HepG2 (cell line): Measurements from ENCODE around the gene TEX19. TPM values are rescaled to one million over a fixed set of nuclear protein-coding genes. Genes with fewer than 3 reads are reported as not detected.

ENCODE experiments used
- ARID5B ChIP-seq: IDR thresholded peaks from 2 replicates; pipeline ENCODE4 v1.4.0; 2020; ENCODE audit warnings: mild to moderate bottlenecking, missing genetic modification reagents
- BRD4 ChIP-seq: sonication (generic); formaldehyde crosslinking; IDR thresholded peaks from 2 replicates; pipeline ENCODE4 v1.4.0; 2020; ENCODE audit warnings: missing genetic modification reagents
- CEBPB ChIP-seq: IDR thresholded peaks from 2 replicates; pipeline ENCODE4 v1.6.1; 2011; ENCODE audit warnings: low read depth, low read length, improper control_type of control experiment, borderline replicate concordance
- DMAP1 ChIP-seq: IDR thresholded peaks from 2 replicates; pipeline ENCODE4 v1.6.1; 2016
- ETV6 ChIP-seq: sonication (generic); formaldehyde crosslinking; conservative IDR thresholded peaks from 2 replicates; pipeline ENCODE4 v1.4.0; 2020; ENCODE audit warnings: missing genetic modification reagents
- MXI1 ChIP-seq: IDR thresholded peaks from 3 replicates; pipeline ENCODE4 v1.6.1; 2012; ENCODE audit warnings: low read depth, low read length, inconsistent platforms, borderline replicate concordance
- POGK ChIP-seq: sonication (generic); formaldehyde crosslinking; conservative IDR thresholded peaks from 2 replicates; pipeline ENCODE4 v1.8.0; 2022; ENCODE audit warnings: mild to moderate bottlenecking, moderate library complexity, missing genetic modification reagents
- SUZ12 ChIP-seq: fragments of 150-350 bp; IDR thresholded peaks from 2 replicates; pipeline ENCODE4 v1.6.1; 2014; ENCODE audit warnings: low read depth, low read length
- polyA plus RNA-seq, 8 experiments: library from polyadenylated mRNA; depleted of rRNA in 3 of 8; stranded (reverse) in 7 of 8; unstranded in 1 of 8; fragments of >200 nt; fragmentation: Illumina TruSeq in 4 of 8; extraction: Trizol in 4 of 8; gene quantifications; 2 replicates each; pipeline versions ENCODE4 v1.2.1 to v1.2.3, GENCODE V29; 2011 to 2016; ENCODE audit warnings: low read depth in 4 of 8, missing spikeins in 1 of 8, mixed read lengths in 1 of 8; ENCODE audit not compliant: insufficient read depth in 1 of 8
- total RNA-seq, 5 experiments: library from RNA; depleted of rRNA; stranded (reverse); fragments of >200 nt; fragmentation: Illumina TruSeq; extraction: Trizol; gene quantifications; 2 replicates each; pipeline ENCODE4 v1.2.3, GENCODE V29; 2016; ENCODE audit warnings: low read depth in 1 of 5
- TF ChIP-seq, protein P1 (sequence below): sonication (generic); formaldehyde crosslinking; IDR thresholded peaks from 2 replicates; pipeline ENCODE4 v1.4.0; 2020; ENCODE audit warnings: mild to moderate bottlenecking, missing genetic modification reagents, borderline replicate concordance
- TF ChIP-seq, protein P2 (sequence below): sonication (generic); formaldehyde crosslinking; IDR thresholded peaks from 2 replicates; pipeline ENCODE4 v1.8.1; 2022; ENCODE audit warnings: mild to moderate bottlenecking, missing genetic modification reagents
- TF ChIP-seq, protein P3 (sequence below): sonication (generic); formaldehyde crosslinking; conservative IDR thresholded peaks from 2 replicates; pipeline ENCODE4 v1.8.0; 2022; ENCODE audit warnings: missing genetic modification reagents
- TF ChIP-seq, protein P4 (sequence below): IDR thresholded peaks from 2 replicates; pipeline ENCODE4 v1.6.1; 2016; ENCODE audit warnings: low read depth, borderline replicate concordance

The TEX19 gene
- total and polyA plus RNA-seq, 2 of the 13 experiments (the other 11 are each of a cell fraction or from before 2014, with no cell fraction given) = 1.3 to 6.0 TPM

DNA sequence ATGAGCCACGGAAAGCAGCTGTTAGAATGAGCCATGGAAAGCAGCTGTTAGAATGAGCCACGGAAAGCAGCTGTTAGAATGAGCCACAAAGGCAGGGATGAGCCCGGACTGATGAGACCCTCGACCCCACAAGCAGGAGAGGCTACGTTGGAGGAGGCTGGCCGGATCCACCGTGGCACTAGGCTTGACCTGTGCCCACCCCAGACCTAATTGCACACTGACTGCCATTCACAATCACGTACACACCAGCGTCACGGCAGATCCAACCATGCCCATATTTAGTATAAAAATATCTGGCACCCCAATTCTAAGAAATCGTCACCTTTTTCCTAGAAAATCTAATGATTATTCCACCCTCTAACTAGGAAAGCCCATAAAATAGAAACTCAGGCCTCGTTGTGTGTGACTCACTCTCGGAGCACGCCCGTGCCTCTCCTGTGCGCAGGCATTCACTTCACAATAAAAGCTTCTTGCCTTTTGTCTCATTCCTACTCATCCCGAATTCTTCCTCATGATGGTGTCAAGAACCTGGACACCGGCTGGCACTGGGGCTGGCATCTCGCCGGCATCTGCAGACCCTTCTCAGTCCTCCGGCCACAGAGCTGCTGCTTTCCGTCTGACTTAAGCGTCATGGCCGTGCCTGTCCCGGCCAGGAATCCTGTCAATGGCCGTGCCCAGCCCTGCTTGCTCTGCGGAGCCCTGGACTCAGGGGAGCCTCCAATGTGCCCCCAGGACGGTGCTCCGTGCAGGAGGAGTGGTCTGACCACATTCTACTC, 20.0 kb upstream of the TEX19 start (continued):
- TF ChIP-seq, protein P1, sequence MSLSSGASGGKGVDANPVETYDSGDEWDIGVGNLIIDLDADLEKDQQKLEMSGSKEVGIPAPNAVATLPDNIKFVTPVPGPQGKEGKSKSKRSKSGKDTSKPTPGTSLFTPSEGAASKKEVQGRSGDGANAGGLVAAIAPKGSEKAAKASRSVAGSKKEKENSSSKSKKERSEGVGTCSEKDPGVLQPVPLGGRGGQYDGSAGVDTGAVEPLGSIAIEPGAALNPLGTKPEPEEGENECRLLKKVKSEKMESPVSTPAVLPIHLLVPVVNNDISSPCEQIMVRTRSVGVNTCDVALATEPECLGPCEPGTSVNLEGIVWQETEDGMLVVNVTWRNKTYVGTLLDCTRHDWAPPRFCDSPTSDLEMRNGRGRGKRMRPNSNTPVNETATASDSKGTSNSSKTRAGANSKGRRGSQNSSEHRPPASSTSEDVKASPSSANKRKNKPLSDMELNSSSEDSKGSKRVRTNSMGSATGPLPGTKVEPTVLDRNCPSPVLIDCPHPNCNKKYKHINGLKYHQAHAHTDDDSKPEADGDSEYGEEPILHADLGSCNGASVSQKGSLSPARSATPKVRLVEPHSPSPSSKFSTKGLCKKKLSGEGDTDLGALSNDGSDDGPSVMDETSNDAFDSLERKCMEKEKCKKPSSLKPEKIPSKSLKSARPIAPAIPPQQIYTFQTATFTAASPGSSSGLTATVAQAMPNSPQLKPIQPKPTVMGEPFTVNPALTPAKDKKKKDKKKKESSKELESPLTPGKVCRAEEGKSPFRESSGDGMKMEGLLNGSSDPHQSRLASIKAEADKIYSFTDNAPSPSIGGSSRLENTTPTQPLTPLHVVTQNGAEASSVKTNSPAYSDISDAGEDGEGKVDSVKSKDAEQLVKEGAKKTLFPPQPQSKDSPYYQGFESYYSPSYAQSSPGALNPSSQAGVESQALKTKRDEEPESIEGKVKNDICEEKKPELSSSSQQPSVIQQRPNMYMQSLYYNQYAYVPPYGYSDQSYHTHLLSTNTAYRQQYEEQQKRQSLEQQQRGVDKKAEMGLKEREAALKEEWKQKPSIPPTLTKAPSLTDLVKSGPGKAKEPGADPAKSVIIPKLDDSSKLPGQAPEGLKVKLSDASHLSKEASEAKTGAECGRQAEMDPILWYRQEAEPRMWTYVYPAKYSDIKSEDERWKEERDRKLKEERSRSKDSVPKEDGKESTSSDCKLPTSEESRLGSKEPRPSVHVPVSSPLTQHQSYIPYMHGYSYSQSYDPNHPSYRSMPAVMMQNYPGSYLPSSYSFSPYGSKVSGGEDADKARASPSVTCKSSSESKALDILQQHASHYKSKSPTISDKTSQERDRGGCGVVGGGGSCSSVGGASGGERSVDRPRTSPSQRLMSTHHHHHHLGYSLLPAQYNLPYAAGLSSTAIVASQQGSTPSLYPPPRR (CRISPR knock-in tag) = no peak
- TF ChIP-seq, protein P2, sequence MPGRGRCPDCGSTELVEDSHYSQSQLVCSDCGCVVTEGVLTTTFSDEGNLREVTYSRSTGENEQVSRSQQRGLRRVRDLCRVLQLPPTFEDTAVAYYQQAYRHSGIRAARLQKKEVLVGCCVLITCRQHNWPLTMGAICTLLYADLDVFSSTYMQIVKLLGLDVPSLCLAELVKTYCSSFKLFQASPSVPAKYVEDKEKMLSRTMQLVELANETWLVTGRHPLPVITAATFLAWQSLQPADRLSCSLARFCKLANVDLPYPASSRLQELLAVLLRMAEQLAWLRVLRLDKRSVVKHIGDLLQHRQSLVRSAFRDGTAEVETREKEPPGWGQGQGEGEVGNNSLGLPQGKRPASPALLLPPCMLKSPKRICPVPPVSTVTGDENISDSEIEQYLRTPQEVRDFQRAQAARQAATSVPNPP (CRISPR knock-in tag) = no peak
- TF ChIP-seq MXI1 = 0 out of 3 replicates have a peak, but pooled peaks have one; percentile 18
- peak; percentile 5; the same call in 1 of the 2 replicates for TF ChIP-seq ARID5B (CRISPR knock-in tag)
- peak; percentile 9 for TF ChIP-seq BRD4 (CRISPR knock-in tag)
- no peak for TF ChIP-seq POGK (CRISPR knock-in tag)
- TF ChIP-seq SUZ12 = no peak
- TF ChIP-seq, protein P3, sequence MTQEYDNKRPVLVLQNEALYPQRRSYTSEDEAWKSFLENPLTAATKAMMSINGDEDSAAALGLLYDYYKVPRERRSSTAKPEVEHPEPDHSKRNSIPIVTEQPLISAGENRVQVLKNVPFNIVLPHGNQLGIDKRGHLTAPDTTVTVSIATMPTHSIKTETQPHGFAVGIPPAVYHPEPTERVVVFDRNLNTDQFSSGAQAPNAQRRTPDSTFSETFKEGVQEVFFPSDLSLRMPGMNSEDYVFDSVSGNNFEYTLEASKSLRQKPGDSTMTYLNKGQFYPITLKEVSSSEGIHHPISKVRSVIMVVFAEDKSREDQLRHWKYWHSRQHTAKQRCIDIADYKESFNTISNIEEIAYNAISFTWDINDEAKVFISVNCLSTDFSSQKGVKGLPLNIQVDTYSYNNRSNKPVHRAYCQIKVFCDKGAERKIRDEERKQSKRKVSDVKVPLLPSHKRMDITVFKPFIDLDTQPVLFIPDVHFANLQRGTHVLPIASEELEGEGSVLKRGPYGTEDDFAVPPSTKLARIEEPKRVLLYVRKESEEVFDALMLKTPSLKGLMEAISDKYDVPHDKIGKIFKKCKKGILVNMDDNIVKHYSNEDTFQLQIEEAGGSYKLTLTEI (CRISPR knock-in tag) = no peak
- TF ChIP-seq ETV6 (CRISPR knock-in tag) = no peak
- TF ChIP-seq, protein P4, sequence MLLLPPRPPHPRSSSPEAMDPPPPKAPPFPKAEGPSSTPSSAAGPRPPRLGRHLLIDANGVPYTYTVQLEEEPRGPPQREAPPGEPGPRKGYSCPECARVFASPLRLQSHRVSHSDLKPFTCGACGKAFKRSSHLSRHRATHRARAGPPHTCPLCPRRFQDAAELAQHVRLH = 0 out of 2 replicates have a peak, but pooled peaks have one; percentile 7
- TF ChIP-seq DMAP1 (CRISPR knock-in tag) = no peak
- no peak for TF ChIP-seq CEBPB
